ENCODE results near the gene RBCK1.

DNA sequence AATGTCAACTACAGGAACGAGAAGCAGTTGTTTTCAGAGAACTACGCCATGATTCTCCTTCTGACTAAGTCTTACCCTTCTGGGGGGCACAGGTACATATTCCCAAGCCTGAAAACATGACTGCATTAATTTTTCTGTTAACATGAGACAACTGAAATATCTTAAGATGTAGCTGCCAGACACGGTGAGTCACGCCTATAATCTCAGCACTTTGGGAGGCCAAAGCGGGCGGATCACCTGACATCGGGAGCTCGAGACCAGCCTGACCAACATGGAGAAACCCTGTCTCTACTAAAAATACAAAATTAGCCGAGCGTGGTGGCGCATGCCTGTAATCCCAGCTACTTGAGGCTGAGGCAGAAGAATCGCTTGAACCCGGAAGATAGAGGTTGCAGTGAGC is 32.5 kb downstream of the RBCK1 start:
- TF ChIP-seq CTCF (IDR thresholded peaks at IDR 0.05): no peak
- TF ChIP-seq EZH2 (IDR thresholded peaks at IDR 0.05; ENCODE audit: borderline replicate concordance, insufficient read depth, low read depth, low read length, poor library complexity, severe bottlenecking): no peak

Data from B cell (primary cell).